KMS-11 (cell line): ENCODE data around the gene KIF16B.

Source experiments
- H2AFZ ChIP-seq: fragments of 200-600 bp; sonication (generic); 2 replicates; pipeline ENCODE4 v1.6.1; 2016; ENCODE audit warnings: antibody characterized with exemption, mixed run types, low read depth
- H3K27ac ChIP-seq: fragments of 200-600 bp; sonication (generic); 2 replicates; pipeline ENCODE4 v1.6.1; 2016; ENCODE audit warnings: mild to moderate bottlenecking, mixed run types
- H3K27me3 ChIP-seq: fragments of 200-600 bp; sonication (generic); 2 replicates; pipeline ENCODE4 v1.6.1; 2017; ENCODE audit warnings: mild to moderate bottlenecking, low read depth, mixed run types, moderate library complexity; ENCODE audit not compliant: insufficient read depth
- H3K36me3 ChIP-seq: fragments of 200-600 bp; sonication (generic); 2 replicates; pipeline ENCODE4 v1.6.1; 2017; ENCODE audit warnings: mild to moderate bottlenecking, mixed run types; ENCODE audit not compliant: insufficient read depth
- H3K4me1 ChIP-seq: fragments of 200-600 bp; sonication (generic); 2 replicates; pipeline ENCODE4 v1.6.1; 2016; ENCODE audit warnings: mild to moderate bottlenecking, low read depth, mixed run types; ENCODE audit not compliant: poor library complexity, severe bottlenecking
- H3K4me2 ChIP-seq: fragments of 200-600 bp; sonication (generic); 2 replicates; pipeline ENCODE4 v1.7.0; 2016; ENCODE audit warnings: mild to moderate bottlenecking, mixed run types
- H3K4me3 ChIP-seq: fragments of 200-600 bp; sonication (generic); IDR thresholded peaks from 2 replicates; pipeline ENCODE4 v1.6.1; 2017; ENCODE audit warnings: low read depth, low read length, mixed read lengths; ENCODE audit not compliant: insufficient read depth
- H3K79me2 ChIP-seq: fragments of 200-600 bp; sonication (generic); 2 replicates; pipeline ENCODE4 v1.6.1; 2016; ENCODE audit warnings: low read depth, mixed run types; ENCODE audit not compliant: insufficient read depth
- H3K9ac ChIP-seq: fragments of 200-600 bp; sonication (generic); 2 replicates; pipeline ENCODE4 v1.6.1; 2016; ENCODE audit warnings: mild to moderate bottlenecking, mixed run types
- H4K20me1 ChIP-seq: fragments of 200-600 bp; sonication (generic); 2 replicates; pipeline ENCODE4 v1.6.1; 2016; ENCODE audit warnings: mild to moderate bottlenecking, mixed run types; ENCODE audit not compliant: insufficient read depth
- CTCF ChIP-seq: fragments of 200-600 bp; sonication (generic); conservative IDR thresholded peaks from 2 replicates; pipeline ENCODE4 v1.6.1; 2017; ENCODE audit warnings: low read depth, mild to moderate bottlenecking, antibody characterized with exemption, low read length, moderate library complexity, mixed read lengths

Gene KIF16B

GRCh38 chr20:16415071-16416053, 157.9 kb downstream of the KIF16B start:
- Histone ChIP-seq H3K4me2 (no peak overlapping the region), H3K27ac (no peak overlapping the region), H3K27me3 (no peaks in the 10 kb centered on the region), H3K9ac (no peak overlapping the region), H3K36me3 (no peaks in the 10 kb centered on the region), H4K20me1 (no peaks in the 10 kb centered on the region), H2AFZ (no peak overlapping the region), H3K4me1 (no peaks in the 10 kb centered on the region), H3K4me3 (no peak overlapping the region), H3K79me2 (no peaks in the 10 kb centered on the region)
- TF ChIP-seq CTCF = no peak

GRCh38 chr20:16412906-16413305, 160.3 kb downstream of the KIF16B start:
- Histone ChIP-seq H3K4me2 (no peak overlapping the region), H3K36me3 (no peaks in the 10 kb centered on the region), H3K4me1 (no peaks in the 10 kb centered on the region), H2AFZ (no peak overlapping the region), H3K4me3 (no peak overlapping the region), H3K9ac (no peak overlapping the region), H4K20me1 (no peaks in the 10 kb centered on the region), H3K27ac (no peak overlapping the region), H3K27me3 (no peaks in the 10 kb centered on the region), H3K79me2 (no peaks in the 10 kb centered on the region)
- no peak for TF ChIP-seq CTCF

- H3K4me2 ChIP-seq = no peak overlapping the region
- H2AFZ ChIP-seq = no peak overlapping the region
- no peak overlapping the region for H3K27ac ChIP-seq
These were observed 161.9 kb downstream of the KIF16B start for GRCh38 chr20:16411361-16411760.

GRCh38 chr20:16410626-16411025, 162.6 kb downstream of the KIF16B start:
- Histone ChIP-seq H3K4me3 (no peak overlapping the region), H3K4me1 (no peaks in the 10 kb centered on the region), H4K20me1 (no peaks in the 10 kb centered on the region), H3K79me2 (no peaks in the 10 kb centered on the region), H3K36me3 (no peaks in the 10 kb centered on the region), H3K4me2 (no peak overlapping the region), H3K27ac (no peak overlapping the region), H3K27me3 (no peaks in the 10 kb centered on the region), H2AFZ (no peak overlapping the region), H3K9ac (no peak overlapping the region)
- no peak for TF ChIP-seq CTCF

More at GRCh38 chr20:16411361-16411760, 161.9 kb downstream of the KIF16B start:
- Histone ChIP-seq H3K4me1 (no peaks in the 10 kb centered on the region), H3K4me3 (no peak overlapping the region), H3K79me2 (no peaks in the 10 kb centered on the region), H3K27me3 (no peaks in the 10 kb centered on the region), H3K9ac (no peak overlapping the region), H4K20me1 (no peaks in the 10 kb centered on the region), H3K36me3 (no peaks in the 10 kb centered on the region)
- TF ChIP-seq CTCF = no peak
